Activated naive CD8-positive, alpha-beta T cell treated with anti-CD3 and anti-CD28 coated beads for 36 hours (primary cell): ENCODE measurements around the gene GNAT1. TPM values are rescaled to one million over a fixed set of nuclear protein-coding genes. Genes with fewer than 3 reads are reported as not detected.
"Not testable (repeated sequence)": the region's sequence is repeated elsewhere in the genome, so short reads cannot be mapped to it uniquely, and the experiment has no call there.

ENCODE experiments used
- DNase-seq: peaks from one replicate; pipeline ENCODE4 v3.0.0; 2021
- H3K27ac Mint-ChIP-seq: one replicate; pipeline ENCODE4 v1.8.0; 2022; ENCODE audit warnings: mild to moderate bottlenecking, moderate library complexity, mixed read lengths
- H3K27me3 Mint-ChIP-seq: one replicate; pipeline ENCODE4 v1.8.0; 2022; ENCODE audit warnings: mild to moderate bottlenecking, mixed read lengths
- H3K36me3 Mint-ChIP-seq: one replicate; pipeline ENCODE4 v1.8.0; 2021; ENCODE audit warnings: mild to moderate bottlenecking, mixed read lengths
- H3K4me1 Mint-ChIP-seq: one replicate; pipeline ENCODE4 v1.8.0; 2021; ENCODE audit warnings: mixed read lengths
- H3K4me3 Mint-ChIP-seq: one replicate; pipeline ENCODE4 v1.8.0; 2022; ENCODE audit warnings: mild to moderate bottlenecking, moderate library complexity, mixed read lengths
- H3K9me3 Mint-ChIP-seq: one replicate; pipeline ENCODE4 v1.8.0; 2022; ENCODE audit warnings: mixed read lengths
- total RNA-seq, 2 experiments: library from RNA; stranded (reverse); gene quantifications; one replicate each; pipeline ENCODE4 v1.2.3, GENCODE V29; 2021

GNAT1 gene
- total RNA-seq, 2 experiments from 2014 or later: 0.12 TPM; not detected in 1

GRCh38 chr3:50228184-50228763 is 36.9 kb downstream of the GNAT1 start:
- Mint-ChIP-seq H3K27ac (peak overlapping the region; percentile 87), H3K4me1 (peaks cover 14% of the 10 kb centered on the region), H3K4me3 (peak overlapping the region; percentile 90)
- DNase-seq, H3K9me3 Mint-ChIP-seq, H3K36me3 Mint-ChIP-seq, H3K27me3 Mint-ChIP-seq: not testable (repeated sequence)

- Mint-ChIP-seq H3K4me1 (peaks cover 14% of the 10 kb centered on the region), H3K36me3 (no peaks in the 10 kb centered on the region), H3K4me3 (no peak overlapping the region), H3K27me3 (peaks cover 9% of the 10 kb centered on the region), H3K27ac (no peak overlapping the region), H3K9me3 (no peaks in the 10 kb centered on the region)
- no peak for DNase-seq
Observed at GRCh38 chr3:50229490-50229889, 38.1 kb downstream of the GNAT1 start.

GRCh38 chr3:50230104-50230793 is 38.8 kb downstream of the GNAT1 start:
- Mint-ChIP-seq H3K27me3 (peaks cover 1% of the 10 kb centered on the region), H3K4me1 (peaks cover 16% of the 10 kb centered on the region), H3K36me3 (no peaks in the 10 kb centered on the region), H3K27ac (no peak overlapping the region), H3K4me3 (no peak overlapping the region), H3K9me3 (no peaks in the 10 kb centered on the region)
- DNase-seq: no peak

DNA sequence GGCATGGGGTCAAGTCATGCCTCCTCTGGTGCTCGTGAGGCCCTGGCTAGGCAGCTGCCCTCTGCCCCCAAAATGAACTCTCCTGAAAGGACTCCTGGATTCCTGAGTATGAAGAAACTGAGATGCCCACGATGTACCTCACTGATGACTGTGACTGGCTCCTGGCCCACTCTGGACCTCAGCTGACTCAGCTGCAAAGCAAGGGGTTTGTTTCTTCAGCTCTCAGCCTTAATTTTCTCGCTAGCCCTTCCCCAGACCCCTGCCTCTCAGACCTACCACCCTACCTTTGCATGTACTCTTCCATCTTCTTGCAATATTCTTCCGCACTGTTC is 39.4 kb downstream of the GNAT1 start:
- DNase-seq: no peak
- Mint-ChIP-seq H3K9me3 (no peaks in the 10 kb centered on the region), H3K4me1 (peaks cover 19% of the 10 kb centered on the region), H3K4me3 (no peak overlapping the region), H3K36me3 (no peaks in the 10 kb centered on the region), H3K27me3 (no peaks in the 10 kb centered on the region), H3K27ac (no peak overlapping the region)

DNA sequence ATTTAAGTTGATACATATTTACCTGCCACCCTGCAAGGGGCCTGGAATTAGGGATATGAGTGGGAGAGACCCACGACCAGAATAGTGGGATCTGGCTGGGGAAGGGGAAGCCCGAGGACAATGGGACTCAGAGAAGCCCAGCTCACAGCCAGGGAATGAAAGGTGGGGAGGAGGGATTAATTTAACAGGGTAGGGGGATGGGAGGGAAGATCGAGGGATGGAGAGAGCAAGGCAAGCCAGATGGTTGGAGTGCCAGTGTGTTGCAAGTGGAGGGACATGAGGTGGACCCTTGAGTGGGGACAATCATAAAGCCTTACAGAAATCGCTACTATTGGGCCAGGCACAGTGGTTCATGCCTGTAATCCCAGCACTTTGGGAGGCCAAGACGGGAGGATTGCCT is 40.2 kb downstream of the GNAT1 start:
- H3K27me3 Mint-ChIP-seq: no peaks in the 10 kb centered on the region
- H3K27ac Mint-ChIP-seq: no peak overlapping the region
- no peak for DNase-seq
- peaks cover 2% of the 10 kb centered on the region for H3K36me3 Mint-ChIP-seq
- H3K4me1 Mint-ChIP-seq: peaks cover 15% of the 10 kb centered on the region
- no peaks in the 10 kb centered on the region for H3K9me3 Mint-ChIP-seq
- no peak overlapping the region for H3K4me3 Mint-ChIP-seq

- Mint-ChIP-seq H3K4me3 (no peak overlapping the region), H3K27me3 (no peaks in the 10 kb centered on the region), H3K27ac (no peak overlapping the region), H3K36me3 (peaks cover 8% of the 10 kb centered on the region), H3K9me3 (no peaks in the 10 kb centered on the region), H3K4me1 (peaks cover 13% of the 10 kb centered on the region)
- DNase-seq: no peak
Observed at GRCh38 chr3:50232303-50232702, 40.9 kb downstream of the GNAT1 start.

GRCh38 chr3:50233176-50233575 is 41.8 kb downstream of the GNAT1 start:
- Mint-ChIP-seq H3K4me3 (no peak overlapping the region), H3K36me3 (peaks cover 15% of the 10 kb centered on the region)

GRCh38 chr3:50235716-50236483 is 44.5 kb downstream of the GNAT1 start, which contains the start of gene GNAI2:
Gene GNAI2, plus strand, starts transcription at chr3:50236204. Its CDS starts 132 bp downstream, at chr3:50236336.
- peak; percentile 100 for DNase-seq
- Mint-ChIP-seq H3K36me3 (peaks cover 21% of the 10 kb centered on the region), H3K4me3 (peak within 1 kb of the TSS; percentile 96), H3K27me3 (no peaks in the 10 kb centered on the region), H3K9me3 (no peaks in the 10 kb centered on the region), H3K4me1 (peaks cover 29% of the 10 kb centered on the region), H3K27ac (peak within 1 kb of the TSS; percentile 92)

More at GRCh38 chr3:50233176-50233575, 41.8 kb downstream of the GNAT1 start:
- no peak for DNase-seq
- Mint-ChIP-seq H3K27me3 (no peaks in the 10 kb centered on the region), H3K4me1 (peaks cover 10% of the 10 kb centered on the region), H3K9me3 (no peaks in the 10 kb centered on the region), H3K27ac (no peak overlapping the region)

- peaks cover 35% of the 10 kb centered on the region for H3K4me1 Mint-ChIP-seq
- H3K4me3 Mint-ChIP-seq: peak overlapping the region; percentile 96
- H3K27ac Mint-ChIP-seq: peak overlapping the region; percentile 92
Observed at GRCh38 chr3:50236484-50237132, 45.2 kb downstream of the GNAT1 start.

DNA sequence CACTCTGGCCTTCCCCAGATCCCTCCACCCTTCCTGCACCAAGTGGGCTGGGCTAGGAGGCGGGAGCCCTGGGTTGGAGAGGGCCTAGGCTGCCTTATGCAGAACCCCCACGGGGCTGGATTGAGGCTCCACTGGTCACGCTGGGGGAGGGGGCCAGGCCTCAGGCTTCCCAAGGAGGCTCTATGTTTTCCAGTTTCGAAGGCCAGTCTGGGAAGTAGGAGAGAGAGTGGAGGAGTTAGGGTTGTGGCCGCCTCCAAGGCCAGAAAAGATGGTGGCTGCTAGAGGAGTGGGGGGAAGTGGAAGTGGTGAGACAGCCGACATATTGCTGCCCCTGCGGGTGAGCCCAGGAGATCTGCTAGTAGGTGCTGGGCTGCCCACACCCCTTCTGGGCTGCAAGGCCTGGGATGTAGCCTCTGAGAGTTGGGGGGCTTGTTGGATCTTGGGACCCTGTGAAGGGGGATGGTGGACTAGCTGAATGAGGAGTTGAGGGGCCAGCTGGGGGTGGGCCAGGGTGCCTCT is 45.8 kb downstream of the GNAT1 start:
- peaks cover 40% of the 10 kb centered on the region for H3K4me1 Mint-ChIP-seq
- peaks cover 21% of the 10 kb centered on the region for H3K36me3 Mint-ChIP-seq
- H3K4me3 Mint-ChIP-seq: peak overlapping the region; percentile 96
- H3K27ac Mint-ChIP-seq: peak overlapping the region; percentile 92
- peak; percentile 41 for DNase-seq
- no peaks in the 10 kb centered on the region for H3K9me3 Mint-ChIP-seq
- H3K27me3 Mint-ChIP-seq: no peaks in the 10 kb centered on the region

More at GRCh38 chr3:50236484-50237132, 45.2 kb downstream of the GNAT1 start:
- no peaks in the 10 kb centered on the region for H3K9me3 Mint-ChIP-seq
- H3K27me3 Mint-ChIP-seq: no peaks in the 10 kb centered on the region
- no peak for DNase-seq
- peaks cover 21% of the 10 kb centered on the region for H3K36me3 Mint-ChIP-seq

DNA sequence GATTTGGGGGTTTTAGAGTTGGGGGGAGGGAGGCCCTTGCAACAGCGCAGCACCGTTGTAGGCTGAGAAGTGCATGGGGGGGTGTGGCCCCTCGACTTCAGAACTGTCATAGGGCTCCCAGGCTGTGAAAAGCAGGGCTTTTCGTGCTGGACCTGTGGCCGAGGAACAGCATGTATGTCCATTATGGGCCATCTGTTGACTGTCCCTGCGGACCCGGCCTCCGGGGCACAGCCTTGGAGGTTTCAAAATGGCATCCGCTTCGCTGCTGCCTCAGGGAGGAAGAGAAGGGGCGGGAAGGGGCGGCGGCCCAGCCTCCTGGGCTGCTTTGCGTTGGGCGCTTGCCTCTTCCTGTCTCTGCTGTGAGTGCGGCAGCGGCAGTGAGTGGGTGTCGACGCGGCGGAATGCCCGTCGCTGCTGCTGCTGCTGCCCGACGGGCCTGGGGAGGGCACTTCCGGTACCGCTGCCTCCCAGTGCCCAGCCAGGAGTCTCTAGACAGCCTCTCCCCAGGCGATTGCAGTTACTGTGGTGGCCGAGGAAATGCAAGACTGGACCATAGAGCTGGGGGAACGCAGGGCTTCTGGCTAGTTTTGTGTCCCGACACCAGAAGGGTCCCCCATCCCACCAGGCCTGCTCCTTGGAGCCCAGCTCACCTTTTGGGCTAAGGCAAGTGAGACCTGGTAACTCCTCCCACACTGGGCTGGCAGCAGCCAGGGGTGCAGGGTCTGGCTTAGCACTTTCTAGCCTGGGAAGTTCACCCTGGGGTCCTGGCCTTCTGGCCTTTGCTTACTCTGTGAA is 46.5 kb downstream of the GNAT1 start:
- peak; percentile 91 for DNase-seq
- Mint-ChIP-seq H3K4me1 (peaks cover 48% of the 10 kb centered on the region), H3K27me3 (no peaks in the 10 kb centered on the region), H3K4me3 (peak overlapping the region; percentile 96), H3K36me3 (peaks cover 21% of the 10 kb centered on the region), H3K27ac (peak overlapping the region; percentile 92), H3K9me3 (no peaks in the 10 kb centered on the region)

DNA sequence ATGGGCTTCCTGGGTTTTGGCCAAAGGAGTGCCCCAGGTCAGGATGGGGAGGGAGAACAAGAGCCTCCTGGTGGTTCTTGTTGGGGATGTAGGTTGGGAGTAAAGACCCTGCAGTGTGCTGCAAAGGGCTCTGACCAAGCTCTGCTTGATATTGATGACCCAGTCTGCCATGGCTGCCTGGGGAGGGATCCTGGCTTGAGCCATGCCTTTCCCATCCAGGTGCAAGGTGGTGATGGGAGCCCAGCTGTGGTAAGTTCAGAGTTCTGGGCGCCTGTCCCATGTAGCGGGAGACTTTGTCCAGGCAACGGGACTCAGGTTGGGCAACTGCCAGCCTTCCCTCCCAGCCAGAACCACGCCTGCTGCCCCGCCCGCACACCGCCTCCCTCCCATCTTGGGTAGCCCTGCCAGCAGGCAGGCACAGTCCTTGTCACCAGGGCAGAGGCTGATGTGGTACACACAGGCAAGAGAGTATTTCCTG is 47.2 kb downstream of the GNAT1 start:
- H3K4me1 Mint-ChIP-seq: peaks cover 52% of the 10 kb centered on the region
- H3K9me3 Mint-ChIP-seq: no peaks in the 10 kb centered on the region
- peak overlapping the region; percentile 92 for H3K27ac Mint-ChIP-seq
- H3K36me3 Mint-ChIP-seq: peaks cover 21% of the 10 kb centered on the region
- no peaks in the 10 kb centered on the region for H3K27me3 Mint-ChIP-seq
- peak overlapping the region; percentile 96 for H3K4me3 Mint-ChIP-seq
- DNase-seq: no peak

GRCh38 chr3:50239649-50240048 is 48.2 kb downstream of the GNAT1 start:
- H3K4me1 Mint-ChIP-seq: peaks cover 60% of the 10 kb centered on the region
- H3K9me3 Mint-ChIP-seq: no peaks in the 10 kb centered on the region
- no peaks in the 10 kb centered on the region for H3K27me3 Mint-ChIP-seq
- H3K4me3 Mint-ChIP-seq: peak overlapping the region; percentile 96
- H3K27ac Mint-ChIP-seq: peak overlapping the region; percentile 69
- H3K36me3 Mint-ChIP-seq: peaks cover 21% of the 10 kb centered on the region
- DNase-seq: no peak

DNA sequence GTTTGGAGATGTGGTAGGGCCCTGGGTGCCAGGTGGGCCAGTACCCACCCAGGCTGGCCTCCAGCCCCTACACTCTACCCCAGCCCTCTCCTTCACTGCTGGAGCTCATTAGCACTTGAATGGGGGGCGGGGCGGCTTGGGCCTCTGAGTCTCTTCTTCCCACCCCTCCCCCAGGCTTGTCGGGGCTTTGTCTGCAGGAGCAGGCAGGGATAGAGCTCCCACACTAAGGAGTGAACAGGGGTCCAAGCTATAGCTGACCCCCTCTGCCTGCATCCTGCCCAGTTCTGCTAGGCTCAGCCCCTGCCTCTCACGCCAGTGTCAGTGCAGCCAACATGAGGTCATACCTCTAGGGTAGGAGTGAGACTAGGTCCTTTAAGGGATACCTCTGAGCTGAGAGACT is 49.8 kb downstream of the GNAT1 start:
- peaks cover 64% of the 10 kb centered on the region for H3K4me1 Mint-ChIP-seq
- H3K27me3 Mint-ChIP-seq: no peaks in the 10 kb centered on the region
- peaks cover 21% of the 10 kb centered on the region for H3K36me3 Mint-ChIP-seq
- DNase-seq: no peak
- no peaks in the 10 kb centered on the region for H3K9me3 Mint-ChIP-seq
- peak overlapping the region; percentile 95 for H3K27ac Mint-ChIP-seq
- H3K4me3 Mint-ChIP-seq: peak overlapping the region; percentile 42
